Tibial nerve (tissue), 4 donors: Measurements from ENCODE around the gene COX20.

Experiments used
- EP300 ChIP-seq, 2 donors: sonication (generic); formaldehyde crosslinking; IDR thresholded peaks; one replicate each; pipeline ENCODE4 v1.6.1; 2017; ENCODE audit warnings: antibody characterized with exemption in 2 of 2, mild to moderate bottlenecking in 1 of 2
- POLR2A ChIP-seq, 2 donors: fragments of 450-650 bp; IDR thresholded peaks; one replicate each; pipeline ENCODE4 v1.6.1; 2017; ENCODE audit warnings: antibody characterized with exemption in 2 of 2, mild to moderate bottlenecking in 2 of 2, moderate library complexity in 2 of 2
- TF ChIP-seq, protein P1 (sequence below), 5 experiments: fragments of 200-600 bp in 3 of 5; fragments of 450-650 bp in 2 of 5; sonication (generic) in 3 of 5; IDR thresholded peaks; one replicate each; pipeline ENCODE4 v1.5.1; 2016 to 2019; ENCODE audit warnings: antibody characterized with exemption in 5 of 5, mild to moderate bottlenecking in 3 of 5, moderate library complexity in 2 of 5

DNA sequence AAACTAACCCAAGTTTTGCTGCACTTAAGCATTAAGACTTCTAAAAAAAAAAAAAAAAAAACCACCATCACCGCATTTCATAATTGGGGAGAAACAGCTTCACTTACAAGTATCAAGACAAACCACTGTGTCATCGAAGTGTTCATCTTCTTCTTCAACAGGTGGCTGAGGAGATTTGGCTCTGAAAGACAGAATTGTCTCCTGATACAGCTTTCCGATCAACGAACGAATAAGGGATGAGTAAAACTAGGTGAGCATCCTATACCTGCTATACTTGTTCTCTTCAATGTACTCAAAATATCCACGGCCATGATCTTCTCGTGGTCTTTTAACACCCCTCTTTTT is 26.9 kb downstream of the COX20 start:
- TF ChIP-seq, protein P1, sequence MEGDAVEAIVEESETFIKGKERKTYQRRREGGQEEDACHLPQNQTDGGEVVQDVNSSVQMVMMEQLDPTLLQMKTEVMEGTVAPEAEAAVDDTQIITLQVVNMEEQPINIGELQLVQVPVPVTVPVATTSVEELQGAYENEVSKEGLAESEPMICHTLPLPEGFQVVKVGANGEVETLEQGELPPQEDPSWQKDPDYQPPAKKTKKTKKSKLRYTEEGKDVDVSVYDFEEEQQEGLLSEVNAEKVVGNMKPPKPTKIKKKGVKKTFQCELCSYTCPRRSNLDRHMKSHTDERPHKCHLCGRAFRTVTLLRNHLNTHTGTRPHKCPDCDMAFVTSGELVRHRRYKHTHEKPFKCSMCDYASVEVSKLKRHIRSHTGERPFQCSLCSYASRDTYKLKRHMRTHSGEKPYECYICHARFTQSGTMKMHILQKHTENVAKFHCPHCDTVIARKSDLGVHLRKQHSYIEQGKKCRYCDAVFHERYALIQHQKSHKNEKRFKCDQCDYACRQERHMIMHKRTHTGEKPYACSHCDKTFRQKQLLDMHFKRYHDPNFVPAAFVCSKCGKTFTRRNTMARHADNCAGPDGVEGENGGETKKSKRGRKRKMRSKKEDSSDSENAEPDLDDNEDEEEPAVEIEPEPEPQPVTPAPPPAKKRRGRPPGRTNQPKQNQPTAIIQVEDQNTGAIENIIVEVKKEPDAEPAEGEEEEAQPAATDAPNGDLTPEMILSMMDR (IDR thresholded peaks at IDR 0.05), result no peak
- TF ChIP-seq POLR2A (IDR thresholded peaks at IDR 0.05) (no peak), EP300 (IDR thresholded peaks at IDR 0.05) (no peak)
